ENCODE measurements around the gene MED15.

The MED15 gene

GRCh38 chr22:20607157-20607907, 99.9 kb downstream of the MED15 start:
- Histone ChIP-seq H2BK5ac (ENCODE audit: low read depth, low read length, poor library complexity) (no peak overlapping the region), H3K23ac (ENCODE audit: low read length) (no peak overlapping the region), H3K27me3 (ENCODE audit: insufficient read depth, low read length) (no peaks in the 10 kb centered on the region), H3K79me2 (ENCODE audit: control insufficient read depth, insufficient read depth, low read length, poor library complexity) (no peaks in the 10 kb centered on the region), H3K36me3 (ENCODE audit: control insufficient read depth in 1 of 2, insufficient read depth in 2 of 2, low read length in 2 of 2) (no peaks in the 10 kb centered on the region), H2AFZ (ENCODE audit: insufficient read depth, low read length, poor library complexity) (no peak overlapping the region), H3K14ac (ENCODE audit: low read length) (no peak overlapping the region), H3K9ac (ENCODE audit: low read length) (no peak overlapping the region), H4K91ac (ENCODE audit: low read depth, low read length) (no peak overlapping the region), H4K12ac (ENCODE audit: low read depth, low read length) (no peak overlapping the region), H2AK5ac (ENCODE audit: low read length) (no peak overlapping the region), H2BK12ac (ENCODE audit: low read length) (no peak overlapping the region), H3K4me2 (ENCODE audit: low read length) (no peak overlapping the region), H3K27ac (ENCODE audit: low read depth, low read length) (no peak overlapping the region), H3K4ac (ENCODE audit: low read depth, low read length) (no peak overlapping the region), H3K9me3 (ENCODE audit: insufficient read depth, low read depth, low read length) (no peaks in the 10 kb centered on the region), H3K4me1 (ENCODE audit: control insufficient read depth in 1 of 2, insufficient read depth in 2 of 2, low read length in 2 of 2) (peaks cover 13 to 14% of the 10 kb centered on the region in 2 experiments), H3K79me1 (ENCODE audit: low read length) (no peaks in the 10 kb centered on the region), H3K18ac (ENCODE audit: low read length) (no peak overlapping the region), H2BK120ac (ENCODE audit: insufficient read depth, low read length, poor library complexity) (no peak overlapping the region), H4K8ac (ENCODE audit: low read depth, low read length) (no peak overlapping the region), H3K4me3 (ENCODE audit: low read depth, low read length) (no peak overlapping the region)
- peak in 1 of 2 donors; percentile 37 for DNase-seq
- WGBS (ENCODE audit: extremely low coverage, insufficient coverage, insufficient read length) = no CpG with 5 or more reads among the region's 31 CpGs

GRCh38 chr22:20610243-20610686, 102.9 kb downstream of the MED15 start:
- no peak overlapping the region for H4K12ac ChIP-seq (ENCODE audit: low read depth, low read length)
- H3K4me3 ChIP-seq (ENCODE audit: low read depth, low read length) = no peak overlapping the region
- H3K9ac ChIP-seq (ENCODE audit: low read length) = no peak overlapping the region
- no peak overlapping the region for H2AK5ac ChIP-seq (ENCODE audit: low read length)
- peaks cover 13 to 14% of the 10 kb centered on the region in 2 experiments for H3K4me1 ChIP-seq (ENCODE audit: control insufficient read depth in 1 of 2, insufficient read depth in 2 of 2, low read length in 2 of 2)
- no peak overlapping the region for H3K23ac ChIP-seq (ENCODE audit: low read length)
- H3K79me1 ChIP-seq (ENCODE audit: low read length) = no peaks in the 10 kb centered on the region
- H4K8ac ChIP-seq (ENCODE audit: low read depth, low read length) = no peak overlapping the region
- no peak overlapping the region for H3K14ac ChIP-seq (ENCODE audit: low read length)
- H3K9me3 ChIP-seq (ENCODE audit: insufficient read depth, low read depth, low read length) = no peaks in the 10 kb centered on the region
- no peak overlapping the region for H3K4me2 ChIP-seq (ENCODE audit: low read length)
- H2AFZ ChIP-seq (ENCODE audit: insufficient read depth, low read length, poor library complexity) = no peak overlapping the region
- no peak for DNase-seq
- H3K4ac ChIP-seq (ENCODE audit: low read depth, low read length) = no peak overlapping the region
- H3K27ac ChIP-seq (ENCODE audit: low read depth, low read length) = no peak overlapping the region
- WGBS (ENCODE audit: extremely low coverage, insufficient coverage, insufficient read length) = no CpG with 5 or more reads among the region's 8 CpGs
- no peak overlapping the region for H2BK12ac ChIP-seq (ENCODE audit: low read length)
- no peak overlapping the region for H3K18ac ChIP-seq (ENCODE audit: low read length)
- peaks cover 2% of the 10 kb centered on the region for H3K79me2 ChIP-seq (ENCODE audit: control insufficient read depth, insufficient read depth, low read length, poor library complexity)
- no peaks in the 10 kb centered on the region for H3K27me3 ChIP-seq (ENCODE audit: insufficient read depth, low read length)
- H4K91ac ChIP-seq (ENCODE audit: low read depth, low read length) = no peak overlapping the region
- no peaks in the 10 kb centered on the region for H3K36me3 ChIP-seq (ENCODE audit: control insufficient read depth in 1 of 2, insufficient read depth in 2 of 2, low read length in 2 of 2)
- H2BK5ac ChIP-seq (ENCODE audit: low read depth, low read length, poor library complexity) = no peak overlapping the region
- H2BK120ac ChIP-seq (ENCODE audit: insufficient read depth, low read length, poor library complexity) = no peak overlapping the region

- Histone ChIP-seq H2AFZ (ENCODE audit: insufficient read depth, low read length, poor library complexity) (no peak overlapping the region), H3K4me3 (ENCODE audit: low read depth, low read length) (no peak overlapping the region), H3K4me2 (ENCODE audit: low read length) (no peak overlapping the region), H3K14ac (ENCODE audit: low read length) (no peak overlapping the region), H3K9ac (ENCODE audit: low read length) (no peak overlapping the region), H3K4me1 (ENCODE audit: control insufficient read depth in 1 of 2, insufficient read depth in 2 of 2, low read length in 2 of 2) (peaks cover 13 to 14% of the 10 kb centered on the region in 2 experiments), H2BK12ac (ENCODE audit: low read length) (no peak overlapping the region), H4K91ac (ENCODE audit: low read depth, low read length) (no peak overlapping the region), H3K79me2 (ENCODE audit: control insufficient read depth, insufficient read depth, low read length, poor library complexity) (peaks cover 2% of the 10 kb centered on the region), H3K23ac (ENCODE audit: low read length) (no peak overlapping the region), H3K27ac (ENCODE audit: low read depth, low read length) (no peak overlapping the region), H3K9me3 (ENCODE audit: insufficient read depth, low read depth, low read length) (peaks cover 2% of the 10 kb centered on the region), H2BK5ac (ENCODE audit: low read depth, low read length, poor library complexity) (no peak overlapping the region), H4K12ac (ENCODE audit: low read depth, low read length) (no peak overlapping the region), H3K79me1 (ENCODE audit: low read length) (no peaks in the 10 kb centered on the region), H3K36me3 (ENCODE audit: control insufficient read depth in 1 of 2, insufficient read depth in 2 of 2, low read length in 2 of 2) (no peaks in the 10 kb centered on the region), H3K18ac (ENCODE audit: low read length) (no peak overlapping the region), H3K4ac (ENCODE audit: low read depth, low read length) (no peak overlapping the region), H3K27me3 (ENCODE audit: insufficient read depth, low read length) (no peaks in the 10 kb centered on the region), H2AK5ac (ENCODE audit: low read length) (no peak overlapping the region), H2BK120ac (ENCODE audit: insufficient read depth, low read length, poor library complexity) (no peak overlapping the region), H4K8ac (ENCODE audit: low read depth, low read length) (no peak overlapping the region)
- no CpG with 5 or more reads among the region's 8 CpGs for WGBS (ENCODE audit: extremely low coverage, insufficient coverage, insufficient read length)
- no peak for DNase-seq
These were observed 103.3 kb downstream of the MED15 start for GRCh38 chr22:20610757-20611156.

- H4K12ac ChIP-seq (ENCODE audit: low read depth, low read length) = no peak overlapping the region
- no peak overlapping the region for H3K4me2 ChIP-seq (ENCODE audit: low read length)
- H3K27ac ChIP-seq (ENCODE audit: low read depth, low read length) = no peak overlapping the region
- H3K9me3 ChIP-seq (ENCODE audit: insufficient read depth, low read depth, low read length) = peaks cover 2% of the 10 kb centered on the region
- H2BK120ac ChIP-seq (ENCODE audit: insufficient read depth, low read length, poor library complexity) = no peak overlapping the region
- no peak overlapping the region for H2AK5ac ChIP-seq (ENCODE audit: low read length)
- no CpG with 5 or more reads among the region's 10 CpGs for WGBS (ENCODE audit: extremely low coverage, insufficient coverage, insufficient read length)
- DNase-seq = no peak
- no peak overlapping the region for H3K18ac ChIP-seq (ENCODE audit: low read length)
- H4K8ac ChIP-seq (ENCODE audit: low read depth, low read length) = no peak overlapping the region
- peaks cover 2% of the 10 kb centered on the region for H3K79me2 ChIP-seq (ENCODE audit: control insufficient read depth, insufficient read depth, low read length, poor library complexity)
- no peak overlapping the region for H3K14ac ChIP-seq (ENCODE audit: low read length)
- no peak overlapping the region for H4K91ac ChIP-seq (ENCODE audit: low read depth, low read length)
- H3K4me3 ChIP-seq (ENCODE audit: low read depth, low read length) = no peak overlapping the region
- no peaks in the 10 kb centered on the region for H3K27me3 ChIP-seq (ENCODE audit: insufficient read depth, low read length)
- H3K4me1 ChIP-seq (ENCODE audit: control insufficient read depth in 1 of 2, insufficient read depth in 2 of 2, low read length in 2 of 2) = peaks cover 10 to 11% of the 10 kb centered on the region in 2 experiments
- H2AFZ ChIP-seq (ENCODE audit: insufficient read depth, low read length, poor library complexity) = no peak overlapping the region
- no peak overlapping the region for H3K23ac ChIP-seq (ENCODE audit: low read length)
- no peak overlapping the region for H2BK5ac ChIP-seq (ENCODE audit: low read depth, low read length, poor library complexity)
- H2BK12ac ChIP-seq (ENCODE audit: low read length) = no peak overlapping the region
- H3K36me3 ChIP-seq (ENCODE audit: control insufficient read depth in 1 of 2, insufficient read depth in 2 of 2, low read length in 2 of 2) = no peaks in the 10 kb centered on the region
- no peak overlapping the region for H3K9ac ChIP-seq (ENCODE audit: low read length)
- H3K4ac ChIP-seq (ENCODE audit: low read depth, low read length) = no peak overlapping the region
- no peaks in the 10 kb centered on the region for H3K79me1 ChIP-seq (ENCODE audit: low read length)
These were observed 104.0 kb downstream of the MED15 start for GRCh38 chr22:20611418-20611817.
